ENCODE measurements around the gene PPP2R2C.

Gene PPP2R2C

DNA sequence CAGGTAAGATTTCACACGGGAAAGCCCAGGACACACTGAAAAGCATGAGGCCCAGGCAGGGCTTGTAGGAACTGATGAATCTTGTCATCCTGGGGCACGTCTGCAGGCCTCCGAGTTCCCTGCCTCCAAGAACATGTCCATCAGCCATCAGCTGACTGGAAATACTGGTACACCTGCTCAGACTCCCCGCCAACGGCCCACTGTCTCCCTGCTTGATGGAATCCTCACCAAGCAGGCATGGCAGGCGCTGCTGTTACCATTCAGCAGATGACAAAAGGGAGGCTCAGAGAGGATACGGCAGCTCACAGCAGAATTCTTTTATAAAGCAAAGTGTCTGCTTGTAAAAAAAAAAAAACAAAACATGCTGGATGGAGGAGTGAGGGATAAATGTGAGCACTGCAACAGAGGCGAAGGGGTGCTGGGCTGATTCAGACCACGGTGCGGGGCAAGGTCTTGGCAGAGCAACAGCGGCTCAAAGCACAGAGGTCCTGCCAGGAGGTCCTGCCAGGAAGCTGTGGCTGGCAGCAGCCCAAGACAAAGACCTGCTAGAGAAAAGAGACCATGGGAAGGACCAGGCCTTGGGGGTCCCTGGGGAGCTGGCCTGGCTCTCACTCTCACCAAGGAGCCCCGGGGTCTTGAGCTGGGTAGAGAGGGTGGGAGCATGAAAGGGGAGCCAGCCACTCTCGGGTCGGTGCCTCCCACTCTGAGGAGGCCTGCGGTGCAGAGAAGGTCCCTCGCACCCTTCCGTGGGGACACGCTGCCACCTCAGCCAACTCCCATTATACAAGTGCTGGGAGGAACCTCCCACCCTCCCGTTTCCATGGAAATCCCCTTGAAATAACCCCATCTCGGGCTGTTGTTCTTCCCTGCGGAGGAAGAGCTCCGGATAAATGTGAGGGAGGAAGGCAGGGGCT, 25.6 kb downstream of the PPP2R2C start:
- DNase-seq, result no peak

DNA sequence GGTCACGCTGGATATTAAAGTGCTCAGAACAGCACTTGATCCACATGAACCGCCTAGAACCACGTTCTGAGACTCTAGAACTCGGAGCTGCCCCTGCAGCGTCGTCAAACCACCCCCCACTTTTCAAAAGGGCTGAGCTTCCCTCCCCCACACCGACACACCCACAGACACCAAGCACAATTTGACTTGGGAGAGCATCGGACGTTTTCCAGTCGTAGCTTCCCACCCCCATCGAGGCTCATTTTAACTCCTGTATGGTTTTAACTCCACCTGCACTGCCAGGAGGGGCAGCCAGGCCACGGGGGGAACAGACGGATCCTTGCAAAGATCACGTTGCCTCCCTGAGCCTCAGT, 26.3 kb downstream of the PPP2R2C start:
- no peak for DNase-seq

DNA sequence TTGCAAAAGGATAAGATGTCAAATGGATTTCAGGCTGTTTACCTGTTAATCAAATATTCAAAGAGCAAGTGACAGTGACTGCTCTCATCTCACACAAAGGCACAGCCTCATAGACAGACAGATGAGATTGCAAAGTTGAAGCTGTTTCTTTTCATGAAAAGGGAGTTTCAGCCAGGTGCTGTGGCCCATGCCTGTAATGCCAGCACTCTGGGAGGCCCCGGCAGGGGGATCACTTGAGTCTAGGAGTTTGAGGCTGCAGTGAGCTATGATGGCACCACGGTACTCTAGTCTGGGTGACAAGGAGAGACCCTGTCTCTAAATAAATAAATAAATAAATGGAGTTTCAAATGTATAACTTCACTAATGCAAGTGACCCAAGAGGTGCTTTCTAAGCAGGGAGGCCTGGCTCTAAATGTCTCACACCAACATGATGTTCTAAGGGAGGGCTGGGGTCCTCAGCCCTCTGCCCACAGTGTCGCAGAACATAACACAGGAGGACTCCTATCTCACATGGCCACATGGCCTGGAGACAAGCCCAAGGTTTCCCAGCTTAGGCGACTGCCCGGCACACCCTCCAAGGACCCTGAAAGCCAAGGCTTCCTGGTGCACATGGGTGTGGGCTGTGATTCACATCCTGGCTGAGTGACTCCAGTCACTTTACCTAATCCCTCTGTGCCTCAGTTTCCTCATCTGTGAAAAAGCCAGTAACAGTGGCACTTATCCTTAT, 26.8 kb downstream of the PPP2R2C start:
- no peak for DNase-seq

DNA sequence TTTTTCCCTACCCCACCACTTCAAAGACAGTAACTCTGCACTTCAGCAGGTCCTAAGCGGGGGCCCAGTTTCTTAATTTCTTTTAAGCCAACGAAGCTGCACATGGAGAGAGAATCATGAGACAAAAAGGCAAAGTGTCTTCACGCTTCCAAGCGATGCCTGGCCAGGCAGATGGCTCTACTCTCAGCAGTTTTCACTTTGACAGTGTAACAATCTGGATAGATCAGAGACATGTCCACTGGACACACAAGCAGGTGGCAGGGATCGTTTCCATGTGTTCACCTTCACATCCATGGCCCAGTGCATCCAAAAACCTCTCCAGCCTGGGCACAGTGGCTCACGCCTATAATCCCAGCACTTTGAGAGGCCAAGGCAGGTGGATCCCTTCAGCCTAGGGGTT, 27.8 kb downstream of the PPP2R2C start:
- no peak for DNase-seq

DNA sequence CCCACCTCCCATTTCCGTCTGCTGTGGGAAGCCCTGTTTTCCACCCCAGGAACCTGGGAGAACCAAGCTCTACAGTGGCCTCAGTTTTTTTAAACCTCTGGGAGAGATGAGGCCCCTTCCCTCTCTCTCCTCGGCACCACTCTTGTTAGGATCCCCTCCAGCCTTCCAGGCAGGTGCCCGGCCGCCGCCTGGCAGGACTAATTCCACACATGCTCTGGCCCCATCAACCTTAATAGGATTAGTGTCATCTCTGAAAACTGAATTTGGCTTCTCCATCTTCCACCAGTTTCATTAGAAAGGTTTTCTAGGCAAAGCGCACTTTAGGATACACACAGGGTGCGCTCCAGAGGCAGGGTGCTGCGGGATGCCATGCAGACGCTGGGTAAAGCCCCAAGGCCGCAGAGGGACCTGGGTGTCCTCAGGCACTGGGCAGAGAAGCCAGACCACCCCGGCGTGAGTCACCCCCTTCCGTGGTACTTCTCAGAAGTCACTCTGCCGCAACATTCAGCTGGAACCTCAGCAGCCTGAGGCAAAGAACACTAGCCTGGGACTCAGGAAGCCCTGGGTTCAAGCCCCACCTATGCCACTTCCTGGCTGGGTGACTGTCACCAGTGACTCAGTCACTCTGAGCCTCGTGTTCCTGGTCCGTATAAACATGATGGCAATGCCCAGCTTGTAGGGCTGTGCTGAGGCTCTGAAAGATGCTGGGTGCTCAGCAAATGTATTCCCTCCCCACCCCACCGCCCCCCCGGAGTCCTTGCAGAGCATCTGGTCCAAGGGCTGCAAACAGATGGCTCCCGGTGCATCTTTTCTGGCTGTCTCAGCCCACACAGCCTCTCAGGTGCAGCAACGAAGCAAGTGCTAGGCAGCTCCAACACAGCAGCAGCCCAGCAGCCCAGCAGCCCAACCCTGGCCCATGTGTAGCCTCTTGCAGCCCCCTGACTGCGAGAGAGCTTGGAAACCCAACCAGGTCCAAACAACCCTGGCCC, 29.1 kb downstream of the PPP2R2C start:
- no peak for DNase-seq

DNA sequence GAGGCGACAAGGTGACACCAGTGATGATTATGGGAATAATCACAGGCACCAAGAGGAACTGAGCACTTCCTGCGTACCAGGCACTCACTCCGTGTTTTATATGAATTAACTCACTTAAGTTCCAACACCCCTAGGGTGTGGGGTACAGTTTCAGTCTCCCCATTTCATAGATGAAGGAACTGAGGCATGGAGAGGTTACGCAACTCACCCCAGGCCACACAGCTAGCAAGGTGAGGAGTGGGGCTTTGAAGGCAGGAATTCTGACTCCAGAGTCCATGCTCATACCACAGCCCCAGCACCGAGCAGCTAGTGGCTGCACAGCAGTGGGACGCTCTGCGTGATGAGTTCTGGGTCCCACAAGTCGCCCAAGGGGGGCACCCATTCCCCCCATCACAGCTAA, 29.9 kb downstream of the PPP2R2C start:
- DNase-seq, result no peak

DNA sequence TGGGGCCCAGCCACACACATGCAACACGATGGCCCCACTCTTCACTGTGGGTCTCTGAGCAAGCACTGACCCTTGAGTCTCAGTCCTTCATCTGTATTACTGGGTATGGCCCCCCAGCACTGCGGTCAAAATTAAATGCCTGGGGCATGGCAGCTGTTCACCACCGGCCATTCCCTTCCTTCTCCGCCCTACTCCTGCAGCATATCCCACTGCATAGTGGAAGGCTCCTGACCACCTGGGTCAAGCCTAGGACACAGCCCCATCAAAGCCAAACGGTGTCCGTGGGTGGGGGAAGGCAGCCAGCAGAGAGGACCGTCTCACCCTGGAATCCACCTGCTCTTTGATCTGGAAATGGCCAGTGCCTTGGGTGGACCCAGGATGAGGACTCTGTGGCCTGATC, 30.7 kb downstream of the PPP2R2C start:
- no peak for DNase-seq

DNA sequence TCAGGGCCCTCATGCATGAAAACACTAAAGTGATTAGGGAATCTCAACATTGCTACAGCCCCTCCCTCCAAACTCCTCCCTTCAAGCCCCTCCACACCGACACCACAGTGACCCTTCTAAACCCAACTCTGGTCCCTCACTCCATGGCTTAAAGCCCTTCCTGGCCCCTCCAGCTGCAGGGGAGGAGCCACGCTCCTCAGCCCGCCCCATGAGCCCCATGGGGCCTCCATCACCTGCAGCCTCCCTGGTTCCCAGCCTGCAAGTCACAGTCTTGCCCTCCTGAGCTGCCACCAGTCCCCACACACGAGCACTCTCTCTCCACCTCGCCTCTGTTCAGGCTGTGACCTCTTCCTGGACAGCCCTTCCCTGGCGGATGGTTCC, 31.2 kb downstream of the PPP2R2C start:
- DNase-seq, result no peak

DNA sequence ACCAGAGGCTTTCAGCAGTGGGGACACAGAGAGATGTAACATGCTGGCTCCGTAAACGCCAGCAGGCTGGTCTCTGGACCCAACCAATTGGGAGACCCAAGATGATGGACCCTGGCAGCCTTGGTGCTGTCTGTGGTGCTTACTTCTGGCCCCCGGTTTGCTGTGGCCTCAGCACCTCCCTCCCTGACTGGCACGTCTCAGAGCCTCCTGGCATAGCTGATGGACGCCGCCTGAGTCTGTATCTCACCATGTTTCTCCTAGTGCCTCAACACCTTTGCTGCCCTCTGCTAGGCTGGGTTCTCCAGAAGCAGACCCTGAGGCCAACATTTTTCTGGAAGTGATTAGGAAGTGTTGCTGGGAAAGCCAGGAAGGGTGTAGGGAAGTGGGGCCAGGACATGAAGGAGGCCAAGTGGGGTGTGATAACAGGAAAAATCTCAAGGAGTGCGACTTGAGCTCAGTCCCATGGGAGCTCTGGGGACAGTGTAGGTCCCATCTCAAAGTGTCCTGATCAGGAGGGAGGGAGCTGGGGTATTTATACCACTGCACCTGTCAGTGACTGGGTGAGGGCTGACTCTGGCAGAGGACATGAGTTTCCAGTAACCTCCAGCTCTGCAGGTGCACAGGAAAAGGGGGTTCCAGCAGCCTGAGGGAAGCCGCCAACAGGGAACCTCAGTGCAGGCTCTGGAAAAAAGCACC, 31.8 kb downstream of the PPP2R2C start:
- no peak for DNase-seq

DNA sequence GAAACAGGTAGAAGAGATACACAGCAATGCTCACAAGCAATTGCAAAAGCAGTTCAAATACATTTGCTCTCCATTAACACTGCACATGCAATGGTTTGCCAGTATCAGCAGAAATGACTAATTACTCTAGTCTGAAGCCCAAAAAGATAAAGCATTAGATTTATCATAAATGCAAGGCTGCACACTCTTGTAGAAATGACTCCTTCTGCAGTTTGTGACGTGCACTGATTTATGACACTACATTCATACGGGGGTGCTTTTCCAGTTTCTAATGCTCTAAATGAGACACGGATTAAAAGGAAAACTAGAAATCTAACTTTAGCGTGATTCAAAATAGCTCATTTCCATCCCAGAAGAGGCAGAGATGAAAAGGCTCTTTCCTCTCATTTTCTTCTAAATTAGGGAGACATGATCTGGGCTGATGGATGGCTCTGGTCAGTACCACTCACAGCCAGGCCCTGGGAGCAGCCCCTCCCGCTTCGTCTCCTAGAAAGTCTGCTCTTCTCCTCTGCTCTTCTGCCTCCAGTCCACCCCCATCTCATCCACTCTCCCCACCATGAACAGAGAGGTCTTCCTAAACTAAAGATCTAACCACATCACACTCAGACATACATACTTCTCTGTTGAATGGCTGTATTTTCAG, 33.2 kb downstream of the PPP2R2C start:
- no peak for DNase-seq

DNA sequence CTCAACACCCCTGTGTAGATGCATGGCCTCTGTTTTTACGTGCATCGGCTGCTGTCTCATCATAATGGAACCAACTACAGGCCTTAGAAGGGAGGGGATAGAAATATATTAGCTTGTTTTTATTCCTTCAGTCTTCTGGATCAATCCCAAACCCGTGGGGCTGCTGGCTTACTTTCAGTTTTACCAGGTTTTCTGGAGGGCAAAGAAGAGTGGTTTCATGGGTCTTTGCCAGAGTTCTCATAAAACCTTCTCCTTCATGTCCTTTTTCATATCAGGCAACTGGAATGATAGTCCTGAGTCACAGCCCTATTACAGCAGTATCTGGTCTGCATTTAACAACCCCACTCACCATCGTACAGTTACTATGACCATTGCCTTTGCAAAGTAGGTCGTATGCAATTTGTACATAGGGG, 34.6 kb downstream of the PPP2R2C start:
- no peak for DNase-seq

DNA sequence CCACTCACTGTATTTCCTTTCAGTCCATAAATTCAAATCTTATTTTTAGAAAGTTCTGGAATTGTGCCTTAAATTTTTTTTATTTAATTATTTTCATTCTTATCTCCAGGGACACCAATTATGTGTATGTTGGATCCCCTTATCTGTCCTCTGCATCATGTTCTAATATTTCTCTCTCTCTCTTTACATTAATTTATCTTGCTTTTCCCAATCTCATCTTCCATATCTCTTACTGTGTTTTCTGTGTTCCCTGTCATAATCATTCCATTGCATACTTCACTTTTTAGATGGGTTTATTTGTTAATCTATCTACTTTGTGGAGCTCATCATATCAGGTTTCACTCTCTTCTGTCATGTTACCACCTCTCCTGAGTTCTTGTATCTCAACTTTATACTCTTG, 37.4 kb downstream of the PPP2R2C start:
- no peak for DNase-seq

DNA sequence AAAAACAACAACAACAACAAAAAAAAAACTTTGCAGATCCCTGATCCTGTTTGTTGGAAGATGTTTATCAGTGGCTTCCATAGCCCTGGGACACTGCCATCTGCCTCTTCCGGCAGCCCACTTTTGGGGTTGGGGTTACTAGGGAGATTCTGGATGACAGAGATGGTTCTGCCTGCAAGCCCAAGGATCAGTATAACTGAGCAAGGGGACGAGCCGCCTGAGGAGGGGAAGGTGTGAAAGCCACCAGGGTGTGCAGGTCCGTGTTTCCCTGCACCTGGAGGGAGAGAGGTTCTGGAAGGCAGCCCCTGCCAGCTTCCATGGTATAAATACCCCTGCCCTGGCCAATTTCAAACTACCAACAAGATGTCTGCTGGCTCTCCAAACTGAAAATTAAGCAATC, 41.5 kb downstream of the PPP2R2C start:
- no peak for DNase-seq

DNA sequence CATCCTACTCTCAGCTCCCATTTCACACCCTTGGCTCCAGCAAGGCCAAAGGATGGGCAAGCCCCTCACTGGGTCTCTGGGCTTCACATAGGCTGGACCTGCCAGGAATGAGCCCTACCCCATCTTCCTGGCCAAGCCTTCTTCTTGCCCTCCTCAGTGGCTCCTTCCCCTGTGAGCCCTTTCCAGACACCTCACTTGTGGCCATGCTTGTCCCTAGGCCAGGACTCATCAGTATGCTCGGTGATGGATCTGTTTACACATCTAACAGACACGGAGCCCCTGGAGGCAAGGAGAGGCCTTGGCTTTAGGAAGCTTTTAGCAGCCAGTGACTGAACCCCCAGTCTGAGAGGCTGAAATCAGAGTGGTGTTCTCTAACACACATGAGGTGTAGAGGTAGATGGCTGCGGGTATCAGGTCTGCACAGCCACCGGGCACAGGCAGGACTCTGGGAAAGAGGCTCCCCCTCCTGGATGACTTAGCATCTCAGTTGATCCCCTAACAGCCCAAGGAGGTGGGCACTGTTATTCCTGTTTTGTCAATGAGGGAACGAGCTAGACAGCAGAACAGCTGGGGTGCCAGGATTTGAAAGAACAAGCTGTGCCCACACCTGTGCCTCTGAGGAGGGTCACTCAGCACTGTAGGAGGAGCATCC, 44.8 kb downstream of the PPP2R2C start:
- no peak for DNase-seq

DNA sequence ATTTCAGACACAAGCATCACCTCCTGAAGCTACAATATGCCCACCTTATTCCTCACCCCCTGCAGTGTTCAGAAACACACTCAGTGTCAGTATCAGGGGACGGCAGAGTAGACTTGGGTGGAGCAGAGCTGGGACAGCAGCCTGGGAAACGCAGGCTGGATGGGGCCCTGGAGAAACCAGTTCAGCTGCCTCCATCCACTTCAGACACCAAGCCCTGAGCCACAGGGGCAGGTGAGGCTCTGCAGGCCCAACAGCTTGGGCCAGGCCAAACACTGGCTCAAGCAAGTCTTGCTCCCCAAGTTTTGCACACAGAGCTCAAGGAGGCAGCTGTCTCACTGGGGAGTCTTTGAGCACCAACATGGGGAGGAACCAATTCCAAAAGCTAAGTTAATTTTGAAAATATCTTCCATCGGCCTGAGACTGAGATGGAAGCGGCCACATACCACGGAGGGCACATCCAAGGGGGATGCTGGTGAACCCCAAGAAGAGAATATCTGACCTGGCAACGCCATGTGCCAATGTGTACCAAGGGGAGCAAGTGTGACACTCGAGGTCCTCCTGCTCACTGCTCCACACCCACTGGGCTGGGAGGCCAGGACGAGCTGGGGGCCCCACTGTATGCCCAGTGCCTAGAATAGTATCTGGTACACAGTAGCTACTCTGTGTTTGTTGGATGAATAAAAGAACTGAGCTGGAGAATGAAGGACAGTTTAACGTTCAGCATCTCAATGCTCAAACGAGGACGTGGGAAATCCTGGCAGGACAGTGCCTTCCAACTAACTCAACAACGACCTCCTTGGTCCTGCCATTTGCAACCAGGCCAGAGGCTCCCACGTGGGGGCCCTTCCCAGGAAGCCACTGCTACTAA, 45.6 kb downstream of the PPP2R2C start:
- no peak for DNase-seq

DNA sequence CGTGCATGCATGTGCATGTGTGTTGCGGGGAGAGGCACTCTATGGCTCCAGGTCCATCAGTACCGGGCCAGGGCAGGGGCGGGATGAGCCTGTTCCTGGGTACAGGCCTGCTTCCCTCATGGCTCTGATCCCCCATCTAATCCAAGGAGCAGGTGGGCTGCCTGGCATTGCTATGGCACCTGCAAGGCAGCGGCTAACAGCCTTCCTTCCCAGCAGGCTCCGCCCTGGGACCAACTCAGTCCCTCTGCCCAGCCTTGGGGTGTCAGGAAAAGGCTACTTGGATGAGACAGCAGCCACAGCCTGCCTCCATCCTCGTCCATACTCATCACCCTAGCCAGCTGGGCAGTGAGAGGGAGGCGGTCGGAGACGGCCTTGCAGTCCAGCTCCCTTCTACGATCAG, 46.5 kb downstream of the PPP2R2C start:
- no peak for DNase-seq

DNA sequence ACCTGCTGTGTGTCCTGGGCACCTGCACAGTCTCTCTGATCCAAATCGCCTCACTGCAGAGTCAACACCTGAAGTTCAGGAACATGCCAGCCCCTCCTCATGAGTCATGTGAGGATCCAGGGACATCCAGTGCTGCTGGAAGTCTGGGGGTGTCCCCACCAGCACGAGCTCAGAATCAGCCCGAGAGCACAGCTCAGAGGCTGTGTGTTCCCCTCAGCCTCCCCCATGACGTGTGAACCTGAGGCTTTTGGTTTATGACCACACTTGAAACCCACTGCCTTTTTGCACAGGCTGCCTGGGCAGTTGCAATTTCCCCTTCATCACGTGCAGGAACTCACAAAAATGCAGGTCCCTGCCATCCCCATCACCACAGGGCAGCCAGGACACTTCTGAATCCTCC, 47.1 kb downstream of the PPP2R2C start:
- DNase-seq, result no peak

DNA sequence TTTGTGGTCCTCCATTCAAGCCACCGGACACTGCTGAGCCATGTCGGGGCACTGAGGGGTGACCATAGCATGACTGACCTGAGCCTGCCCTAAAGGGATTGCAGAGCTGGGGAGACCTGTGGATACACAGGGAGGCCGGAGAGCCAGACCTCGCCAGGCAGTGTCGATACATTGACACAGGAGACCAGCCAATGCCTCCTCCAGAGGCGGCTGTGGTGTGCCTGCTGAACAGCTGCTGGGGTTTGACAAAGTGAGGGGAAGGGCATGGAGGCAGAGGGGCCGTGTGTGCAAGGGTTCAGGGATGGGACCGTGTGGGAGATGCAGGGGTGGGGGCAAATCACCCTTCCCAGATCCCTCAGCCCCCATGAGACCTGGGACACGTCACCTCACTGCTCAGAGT, 48.0 kb downstream of the PPP2R2C start:
- no peak for DNase-seq

DNA sequence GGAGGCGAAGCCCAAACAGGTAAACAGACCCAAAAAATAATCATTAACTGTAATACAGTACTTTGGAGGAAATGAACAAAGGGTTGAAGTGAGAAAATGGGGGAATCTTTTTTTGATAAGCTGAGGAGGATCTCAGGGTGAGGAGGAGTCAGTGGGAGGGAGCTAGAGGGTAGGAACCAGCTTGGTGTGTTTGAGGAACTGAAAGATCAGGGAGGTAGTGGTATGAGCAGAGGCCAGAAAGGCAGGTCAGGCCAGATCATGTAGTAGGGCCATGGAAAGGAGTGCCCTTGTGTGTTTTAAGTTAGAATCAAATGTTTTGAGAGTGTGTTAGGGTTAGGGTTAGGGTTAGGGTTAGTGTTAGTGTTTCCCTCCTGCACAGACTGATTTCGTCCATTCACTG, 48.8 kb downstream of the PPP2R2C start:
- no peak for DNase-seq

DNA sequence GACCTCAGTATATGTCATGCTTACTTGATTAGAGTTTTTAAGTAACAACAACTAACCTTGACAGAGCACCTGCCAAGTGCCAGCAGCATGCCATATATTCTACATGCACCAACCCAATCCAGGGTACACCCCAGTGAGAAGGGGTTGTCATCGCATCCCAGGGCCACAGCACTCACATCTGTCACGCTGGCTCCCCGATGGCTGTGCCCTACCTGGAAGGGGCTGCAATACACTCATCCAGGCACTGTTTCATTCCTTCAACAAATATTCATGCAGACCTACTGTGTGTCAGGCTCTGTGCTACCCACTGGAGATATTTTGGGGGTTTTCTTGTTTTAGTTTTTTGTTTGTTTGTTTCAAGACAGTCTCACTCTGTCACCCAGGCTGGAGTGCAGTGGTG, 49.5 kb downstream of the PPP2R2C start:
- no peak for DNase-seq

DNA sequence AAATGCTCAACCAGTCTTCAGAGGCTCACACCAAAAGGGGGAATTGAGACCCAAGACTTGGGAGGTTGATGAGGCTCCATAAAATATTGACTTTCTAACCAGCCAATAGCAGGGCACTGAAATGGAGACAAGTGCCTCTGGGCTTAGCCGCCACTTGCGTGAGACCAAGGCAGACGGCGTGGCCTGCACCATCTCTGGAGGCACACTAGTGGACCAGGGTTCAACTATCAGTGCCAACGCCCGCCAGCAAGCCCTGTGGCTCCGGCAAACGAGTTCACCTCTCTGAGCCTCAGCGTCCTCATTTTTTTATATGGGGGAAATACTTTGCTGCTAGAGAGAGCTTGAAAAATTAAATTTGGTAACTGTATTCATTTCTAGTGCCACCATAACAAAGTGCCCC, 50.3 kb downstream of the PPP2R2C start:
- no peak for DNase-seq

Data from hematopoietic multipotent progenitor cell treated with erythropoietin and hydrocortisone succinate and interleukin-3 and kit ligand, for 4 days (in vitro differentiated cells).